AG04450 (cell line): ENCODE measurements around the gene DYNC1I1. TPM values are rescaled to one million over a fixed set of nuclear protein-coding genes. Genes with fewer than 3 reads are reported as not detected.

Experiments used
- CTCF ChIA-PET: fragments of 300-600, 350-600 bp; formaldehyde crosslinking; extraction: SDS; loops from one replicate; lab custom pipeline; 2022; ENCODE audit warnings: antibody characterized with exemption, inconsistent platforms; lab: Charles Lee
- POLR2A ChIA-PET: fragments of 350-600 bp; formaldehyde crosslinking; extraction: SDS; loops from one replicate; lab custom pipeline; 2021; ENCODE audit warnings: antibody characterized with exemption, inconsistent platforms; lab: Yijun Ruan, JAX
- DNase-seq: peaks from one replicate; pipeline ENCODE4 v3.0.0-alpha.2; 2011; ENCODE audit warnings: low read depth, low spot score
- H3K27ac ChIP-seq: one replicate; pipeline ENCODE4 v1.5.1; 2012; ENCODE audit warnings: low read depth, low read length, control low read depth
- H3K27me3 ChIP-seq: one replicate; pipeline ENCODE4 v1.6.0; 2012; ENCODE audit warnings: low read length; ENCODE audit not compliant: control insufficient read depth, insufficient read depth
- H3K4me3 ChIP-seq: 2 replicates; pipeline ENCODE4 v1.5.1; 2011; ENCODE audit warnings: mild to moderate bottlenecking, low read depth, low read length, control low read depth
- H3K9me3 ChIP-seq: 2 replicates; pipeline ENCODE4 v1.5.1; 2012; ENCODE audit warnings: low read length; ENCODE audit not compliant: control insufficient read depth, insufficient read depth
- CTCF ChIP-seq: IDR thresholded peaks from 2 replicates; pipeline ENCODE4 v1.5.1; 2011; ENCODE audit warnings: low read depth, low read length, control low read depth, inconsistent platforms
- polyA plus RNA-seq: library from polyadenylated mRNA; depleted of rRNA; stranded (reverse); fragments of >200 nt; gene quantifications from 2 replicates; pipeline ENCODE4 v1.2.3, GENCODE V29; 2011

The DYNC1I1 gene
- polyA plus RNA-seq, 1 experiment = 0.06 TPM

- Histone ChIP-seq H3K27me3 (no peaks in the 10 kb centered on the region), H3K27ac (no peak overlapping the region), H3K4me3 (no peak overlapping the region), H3K9me3 (no peaks in the 10 kb centered on the region)
- CTCF ChIA-PET = interaction anchor here (1.1 kb wide), 1 partner anchor 287 kb away, joined by 5 read pairs; no protein-coding TSS in a partner anchor
- DNase-seq = no peak
- POLR2A ChIA-PET = no interaction called here
- TF ChIP-seq CTCF = no peak
These were observed 26.1 kb downstream of the DYNC1I1 start for GRCh38 chr7:95798401-95798930.

- no peaks in the 10 kb centered on the region for H3K27me3 ChIP-seq
- H3K27ac ChIP-seq = no peak overlapping the region
- CTCF ChIA-PET = no interaction called here
- DNase-seq = no peak
- POLR2A ChIA-PET = no interaction called here
- no peaks in the 10 kb centered on the region for H3K9me3 ChIP-seq
- H3K4me3 ChIP-seq = no peak overlapping the region
- no peak for TF ChIP-seq CTCF
These were observed 28.4 kb downstream of the DYNC1I1 start for GRCh38 chr7:95800787-95801186.

GRCh38 chr7:95802270-95802669 is 29.9 kb downstream of the DYNC1I1 start:
- H3K9me3 ChIP-seq = no peaks in the 10 kb centered on the region
- H3K4me3 ChIP-seq = no peak overlapping the region
- no peak for TF ChIP-seq CTCF
- ChIA-PET CTCF (no interaction called here), POLR2A (no interaction called here)
- H3K27me3 ChIP-seq = no peaks in the 10 kb centered on the region
- no peak for DNase-seq
- no peak overlapping the region for H3K27ac ChIP-seq

GRCh38 chr7:95804052-95804451 is 31.7 kb downstream of the DYNC1I1 start:
- Histone ChIP-seq H3K27me3 (no peaks in the 10 kb centered on the region), H3K4me3 (no peak overlapping the region), H3K27ac (no peak overlapping the region), H3K9me3 (no peaks in the 10 kb centered on the region)
- TF ChIP-seq CTCF = no peak
- POLR2A ChIA-PET = no interaction called here
- CTCF ChIA-PET = no interaction called here
- DNase-seq = no peak

GRCh38 chr7:95805909-95806308 is 33.6 kb downstream of the DYNC1I1 start:
- CTCF ChIA-PET = interaction anchor here (1.1 kb wide), 1 partner anchor 11 kb away, joined by 3 read pairs; no protein-coding TSS in a partner anchor
- no peaks in the 10 kb centered on the region for H3K9me3 ChIP-seq
- H3K27me3 ChIP-seq = no peaks in the 10 kb centered on the region
- POLR2A ChIA-PET = no interaction called here
- no peak overlapping the region for H3K4me3 ChIP-seq
- DNase-seq = no peak
- TF ChIP-seq CTCF = no peak
- no peak overlapping the region for H3K27ac ChIP-seq
